ENCODE measurements around the gene ORM2.
A peak's percentile ranks its signal among the peaks of the same experiment; 100 is the strongest.

Gene ORM2

DNA sequence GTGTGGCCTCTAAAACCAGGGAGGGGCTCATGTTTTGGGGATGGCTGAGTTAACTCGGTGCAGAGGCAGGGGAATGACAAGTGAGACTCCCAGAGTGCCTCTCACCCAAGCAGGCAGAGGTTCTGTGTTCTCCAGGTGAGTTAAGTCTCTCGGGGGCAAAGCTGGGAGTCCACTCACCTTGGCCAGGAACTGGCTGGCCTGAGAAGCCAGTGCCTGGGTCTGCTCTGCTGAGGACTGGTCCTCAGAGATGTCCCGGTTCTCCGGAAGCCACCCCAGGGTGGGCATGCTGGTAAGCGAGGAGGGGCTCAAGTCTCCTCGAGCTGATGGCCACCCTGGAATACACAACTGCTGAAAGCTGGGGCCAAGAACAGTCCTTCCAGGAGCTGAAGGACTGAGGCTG is 37.7 kb downstream of the ORM2 start:
- peak overlapping the region in 1 of 7 experiments; percentile 10 for H3K4me3 ChIP-seq (ENCODE audit: control insufficient read depth in 1 of 7, extremely low read depth in 1 of 7, insufficient read depth in 4 of 7, low read depth in 2 of 7, low read length in 6 of 7)

DNA sequence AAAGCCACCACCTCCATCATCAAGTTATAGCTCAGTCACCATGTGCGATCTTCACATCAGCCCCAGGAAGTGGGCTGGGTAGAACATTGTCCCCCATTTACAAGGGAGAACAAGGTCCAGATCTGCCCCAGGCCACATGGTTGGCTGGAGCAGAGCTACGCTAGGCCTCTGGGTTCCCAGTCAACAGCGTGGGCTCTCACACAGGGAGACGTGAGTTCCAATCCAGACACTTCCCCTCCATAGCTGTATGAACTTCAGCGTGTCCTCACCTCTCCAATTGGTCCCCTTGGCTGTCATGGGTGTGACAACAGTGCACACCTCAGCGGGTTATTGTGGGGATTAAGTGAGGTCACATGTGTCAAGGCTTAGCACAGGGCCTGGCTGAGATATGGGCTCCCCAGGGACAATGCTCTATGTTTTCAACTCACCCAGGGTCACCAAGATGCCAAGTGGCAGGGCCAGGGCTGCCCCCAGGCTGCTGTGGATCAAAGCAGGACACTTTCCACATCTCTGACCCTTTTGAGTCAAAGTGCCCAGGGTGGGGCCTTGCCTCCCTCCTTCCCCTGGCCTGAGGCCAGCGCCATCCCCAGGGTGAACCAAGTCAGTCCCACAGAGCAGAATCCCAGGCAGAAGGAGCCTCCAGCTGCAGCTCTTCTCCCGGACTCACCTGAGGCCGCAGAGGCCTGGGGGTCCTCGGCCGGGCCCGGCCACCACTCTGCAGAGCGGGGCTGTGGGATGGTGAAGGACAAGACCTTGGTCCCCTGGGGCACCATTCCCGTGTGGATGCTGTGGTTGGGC is 38.3 kb downstream of the ORM2 start:
- Histone ChIP-seq H3K27me3 (replicated peaks in 2 of 5; ENCODE audit: control insufficient read depth in 4 of 5, insufficient read depth in 5 of 5, low read length in 4 of 5) (no peaks in the 10 kb centered on the region), H3K9me3 (ENCODE audit: control extremely low read depth in 1 of 5, control insufficient read depth in 4 of 5, insufficient read depth in 2 of 5, low read depth in 1 of 5, low read length in 4 of 5) (no peaks in the 10 kb centered on the region), H3K4me1 (ENCODE audit: control extremely low read depth in 1 of 4, control insufficient read depth in 4 of 4, insufficient read depth in 4 of 4, low read length in 3 of 4) (peaks cover 46 to 95% (median 86%) of the 10 kb centered on the region in 4 experiments), H3K4me3 (ENCODE audit: control insufficient read depth in 1 of 7, extremely low read depth in 1 of 7, insufficient read depth in 4 of 7, low read depth in 2 of 7, low read length in 6 of 7) (no peak overlapping the region), H3K27ac (ENCODE audit: insufficient read depth in 1 of 2, low read depth in 1 of 2, low read length in 2 of 2, poor library complexity in 1 of 2, severe bottlenecking in 2 of 2) (peak overlapping the region; percentile 55 to 58), H3K36me3 (ENCODE audit: control insufficient read depth in 4 of 4, insufficient read depth in 4 of 4, low read length in 3 of 4) (peaks cover 19 to 86% (median 44%) of the 10 kb centered on the region in 4 experiments)
- no peak for DNase-seq
- ChIA-PET CTCF (interaction anchor here (0.8 to 15.2 kb wide), 5 partner anchors 10 to 29 kb away, joined by 3 to 255 read pairs (median 4); partner anchors contain the start of gene AKNA), POLR2A (interaction anchor here (2.5 kb wide), 1 partner anchor 20 kb away, joined by 8 read pairs; the partner anchor contains the start of gene AKNA)
- WGBS (ENCODE audit: insufficient coverage), result 91% methylated on average over 9 of the region's 14 CpGs

More for the DNA sequence above, 37.7 kb downstream of the ORM2 start:
- H3K36me3 ChIP-seq (ENCODE audit: control insufficient read depth in 4 of 4, insufficient read depth in 4 of 4, low read length in 3 of 4), result peaks cover 22 to 89% (median 47%) of the 10 kb centered on the region in 4 experiments
- H3K27me3 ChIP-seq (replicated peaks in 2 of 5; ENCODE audit: control insufficient read depth in 4 of 5, insufficient read depth in 5 of 5, low read length in 4 of 5), result no peaks in the 10 kb centered on the region
- POLR2A ChIA-PET, result interaction anchor here (2.5 kb wide), 1 partner anchor 20 kb away, joined by 8 read pairs; the partner anchor contains the start of gene AKNA
- 64% methylated on average over 2 of the region's 6 CpGs for WGBS (ENCODE audit: insufficient coverage)
- peak overlapping the region; percentile 58 to 60 for H3K27ac ChIP-seq (ENCODE audit: insufficient read depth in 1 of 2, low read depth in 1 of 2, low read length in 2 of 2, poor library complexity in 1 of 2, severe bottlenecking in 2 of 2)
- no peak for DNase-seq
- CTCF ChIA-PET, result interaction anchor here (0.8 to 15.2 kb wide), 4 partner anchors 12 to 28 kb away, joined by 3 to 255 read pairs (median 4); partner anchors contain the start of gene AKNA
- peaks cover 47 to 91% (median 81%) of the 10 kb centered on the region in 4 experiments for H3K4me1 ChIP-seq (ENCODE audit: control extremely low read depth in 1 of 4, control insufficient read depth in 4 of 4, insufficient read depth in 4 of 4, low read length in 3 of 4)
- H3K9me3 ChIP-seq (ENCODE audit: control extremely low read depth in 1 of 5, control insufficient read depth in 4 of 5, insufficient read depth in 2 of 5, low read depth in 1 of 5, low read length in 4 of 5), result no peaks in the 10 kb centered on the region

DNA sequence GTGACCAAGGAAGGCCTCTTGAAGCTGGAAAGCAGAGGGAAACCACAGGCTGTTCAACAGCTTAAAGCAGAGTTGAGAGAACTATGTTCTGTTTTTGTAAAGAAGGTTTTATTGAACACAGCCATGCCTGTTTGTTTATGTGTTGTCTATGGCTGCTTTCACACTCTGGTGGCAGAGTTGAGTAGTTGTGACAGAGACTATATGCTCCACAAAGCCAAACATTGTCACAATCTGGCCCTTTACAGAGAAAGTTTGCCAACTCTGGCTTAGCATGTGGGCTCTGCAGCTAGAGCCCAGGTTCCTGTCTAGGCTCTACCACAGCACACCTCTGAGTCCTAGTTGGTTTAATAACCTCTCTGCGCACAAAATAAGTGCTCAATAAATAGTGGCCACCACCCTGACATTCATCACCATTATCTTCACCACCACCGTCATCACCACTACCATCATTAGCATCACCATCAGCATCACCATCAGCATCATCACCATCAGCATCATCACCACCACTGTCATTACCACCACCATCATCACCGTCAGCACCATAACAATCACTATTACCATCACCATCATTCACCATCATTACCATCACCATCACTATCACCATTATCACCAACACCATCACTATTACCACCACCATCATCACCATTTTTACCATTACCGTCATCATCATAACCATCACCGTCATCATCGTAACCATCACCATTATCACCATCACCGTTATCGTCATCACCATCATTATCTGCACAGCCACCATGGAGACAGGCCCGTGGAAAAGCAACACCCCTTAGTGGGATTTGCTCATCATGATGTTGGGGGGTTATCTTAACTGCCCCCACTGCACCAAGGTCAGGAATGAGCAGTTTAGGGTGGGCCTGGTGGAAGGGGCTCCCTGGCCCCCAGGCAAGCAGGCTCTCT is 39.8 kb downstream of the ORM2 start:
- peak overlapping the region in 1 of 2 experiments; percentile 75 for H3K27ac ChIP-seq (ENCODE audit: insufficient read depth in 1 of 2, low read depth in 1 of 2, low read length in 2 of 2, poor library complexity in 1 of 2, severe bottlenecking in 2 of 2)
- no peak overlapping the region for H3K4me3 ChIP-seq (ENCODE audit: control insufficient read depth in 1 of 7, extremely low read depth in 1 of 7, insufficient read depth in 4 of 7, low read depth in 2 of 7, low read length in 6 of 7)
- no peaks in the 10 kb centered on the region for H3K27me3 ChIP-seq (replicated peaks in 2 of 5; ENCODE audit: control insufficient read depth in 4 of 5, insufficient read depth in 5 of 5, low read length in 4 of 5)
- 91% methylated on average over 3 of the region's 9 CpGs for WGBS (ENCODE audit: insufficient coverage)
- H3K36me3 ChIP-seq (ENCODE audit: control insufficient read depth in 4 of 4, insufficient read depth in 4 of 4, low read length in 3 of 4), result peaks cover 15 to 83% (median 40%) of the 10 kb centered on the region in 4 experiments
- H3K9me3 ChIP-seq (ENCODE audit: control extremely low read depth in 1 of 5, control insufficient read depth in 4 of 5, insufficient read depth in 2 of 5, low read depth in 1 of 5, low read length in 4 of 5), result no peaks in the 10 kb centered on the region
- H3K4me1 ChIP-seq (ENCODE audit: control extremely low read depth in 1 of 4, control insufficient read depth in 4 of 4, insufficient read depth in 4 of 4, low read length in 3 of 4), result peaks cover 44 to 93% (median 88%) of the 10 kb centered on the region in 4 experiments
- ChIA-PET POLR2A (no interaction called here), CTCF (interaction anchor here (1.1 to 15.2 kb wide), 4 partner anchors 8 to 29 kb away, joined by 3 to 255 read pairs (median 4); partner anchors contain the start of gene AKNA)
- no peak for DNase-seq

DNA sequence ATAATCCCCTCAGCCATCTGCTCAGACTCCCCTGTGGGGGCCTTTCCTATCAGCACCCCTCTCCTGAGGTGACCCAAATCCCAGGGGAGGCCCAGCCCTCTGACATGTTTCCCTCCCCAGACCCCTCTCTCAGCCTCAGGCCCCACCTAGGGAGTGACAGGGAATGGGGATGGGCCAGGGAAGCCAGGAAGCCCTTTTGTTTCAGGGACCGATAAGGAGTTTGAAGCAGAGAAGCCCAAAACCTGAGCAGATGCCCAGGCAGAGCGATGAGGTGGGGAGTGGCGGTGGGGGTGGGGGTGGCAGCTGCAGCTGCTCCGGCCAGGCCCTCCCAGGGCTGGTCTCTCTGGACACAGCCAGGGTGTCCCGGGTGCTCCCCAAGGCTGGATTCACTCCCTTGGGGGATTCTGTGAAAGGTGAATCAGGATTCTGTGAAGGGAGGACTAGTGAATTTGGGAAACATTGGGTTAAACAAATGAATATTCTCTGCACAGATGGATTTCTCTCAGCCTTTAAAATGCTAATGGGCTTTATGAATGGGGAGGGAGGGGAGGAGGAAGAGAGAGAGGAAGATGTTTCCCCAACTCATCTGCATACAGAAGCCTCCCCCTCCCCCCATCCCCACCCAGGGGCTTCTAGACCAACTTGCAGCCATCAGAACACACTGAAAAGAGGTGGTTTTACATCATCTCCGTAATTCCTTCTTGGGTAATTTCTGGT is 40.7 kb downstream of the ORM2 start:
- H3K27ac ChIP-seq (ENCODE audit: insufficient read depth in 1 of 2, low read depth in 1 of 2, low read length in 2 of 2, poor library complexity in 1 of 2, severe bottlenecking in 2 of 2), result peak overlapping the region; percentile 37 to 75
- ChIA-PET POLR2A (no interaction called here), CTCF (interaction anchor here (1.3 to 15.2 kb wide), 3 partner anchors 9 to 31 kb away, joined by 4 to 255 read pairs (median 5); partner anchors contain the start of gene AKNA)
- peaks cover 15 to 84% (median 34%) of the 10 kb centered on the region in 4 experiments for H3K36me3 ChIP-seq (ENCODE audit: control insufficient read depth in 4 of 4, insufficient read depth in 4 of 4, low read length in 3 of 4)
- no peak overlapping the region for H3K4me3 ChIP-seq (ENCODE audit: control insufficient read depth in 1 of 7, extremely low read depth in 1 of 7, insufficient read depth in 4 of 7, low read depth in 2 of 7, low read length in 6 of 7)
- 67% methylated on average over 1 of the region's 6 CpGs for WGBS (ENCODE audit: insufficient coverage)
- no peaks in the 10 kb centered on the region for H3K9me3 ChIP-seq (ENCODE audit: control extremely low read depth in 1 of 5, control insufficient read depth in 4 of 5, insufficient read depth in 2 of 5, low read depth in 1 of 5, low read length in 4 of 5)
- no peak for DNase-seq
- H3K27me3 ChIP-seq (replicated peaks in 2 of 5; ENCODE audit: control insufficient read depth in 4 of 5, insufficient read depth in 5 of 5, low read length in 4 of 5), result no peaks in the 10 kb centered on the region
- peaks cover 44 to 95% (median 91%) of the 10 kb centered on the region in 4 experiments for H3K4me1 ChIP-seq (ENCODE audit: control extremely low read depth in 1 of 4, control insufficient read depth in 4 of 4, insufficient read depth in 4 of 4, low read length in 3 of 4)

DNA sequence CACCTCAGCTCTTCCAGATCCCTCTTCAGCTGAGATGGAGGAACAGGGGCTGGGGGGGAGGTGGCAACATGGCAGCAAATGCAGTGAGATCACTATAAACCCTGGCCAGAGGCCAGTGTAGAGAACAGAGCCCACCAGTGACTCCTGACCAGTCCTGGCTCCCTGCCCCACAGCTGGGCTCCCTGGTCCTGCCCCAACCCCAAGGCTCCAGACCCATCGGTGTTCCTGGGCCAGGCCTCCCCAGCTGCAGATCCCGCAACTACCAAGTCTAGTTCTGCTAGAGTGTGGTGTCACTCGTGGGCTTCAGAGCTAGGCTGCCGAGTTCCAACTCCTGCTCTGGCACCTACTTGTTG is 41.3 kb downstream of the ORM2 start:
- Histone ChIP-seq H3K36me3 (ENCODE audit: control insufficient read depth in 4 of 4, insufficient read depth in 4 of 4, low read length in 3 of 4) (peaks cover 15 to 84% (median 32%) of the 10 kb centered on the region in 4 experiments), H3K27me3 (replicated peaks in 2 of 5; ENCODE audit: control insufficient read depth in 4 of 5, insufficient read depth in 5 of 5, low read length in 4 of 5) (no peaks in the 10 kb centered on the region), H3K27ac (ENCODE audit: insufficient read depth in 1 of 2, low read depth in 1 of 2, low read length in 2 of 2, poor library complexity in 1 of 2, severe bottlenecking in 2 of 2) (peak overlapping the region in 1 of 2 experiments; percentile 75), H3K9me3 (ENCODE audit: control extremely low read depth in 1 of 5, control insufficient read depth in 4 of 5, insufficient read depth in 2 of 5, low read depth in 1 of 5, low read length in 4 of 5) (no peaks in the 10 kb centered on the region), H3K4me1 (ENCODE audit: control extremely low read depth in 1 of 4, control insufficient read depth in 4 of 4, insufficient read depth in 4 of 4, low read length in 3 of 4) (peaks cover 42 to 94% (median 91%) of the 10 kb centered on the region in 4 experiments), H3K4me3 (ENCODE audit: control insufficient read depth in 1 of 7, extremely low read depth in 1 of 7, insufficient read depth in 4 of 7, low read depth in 2 of 7, low read length in 6 of 7) (peak overlapping the region in 1 of 7 experiments; percentile 4)
- 94% methylated on average over 4 of the region's 4 CpGs for WGBS (ENCODE audit: insufficient coverage)
- ChIA-PET CTCF (interaction anchor here (1.3 to 15.2 kb wide), 3 partner anchors 8 to 32 kb away, joined by 4 to 255 read pairs (median 5); partner anchors contain the start of gene AKNA), POLR2A (interaction anchor here (1.1 to 1.4 kb wide), 2 partner anchors 8 to 17 kb away, joined by 3 read pairs; partner anchors contain the start of gene AKNA)
- DNase-seq, result no peak

DNA sequence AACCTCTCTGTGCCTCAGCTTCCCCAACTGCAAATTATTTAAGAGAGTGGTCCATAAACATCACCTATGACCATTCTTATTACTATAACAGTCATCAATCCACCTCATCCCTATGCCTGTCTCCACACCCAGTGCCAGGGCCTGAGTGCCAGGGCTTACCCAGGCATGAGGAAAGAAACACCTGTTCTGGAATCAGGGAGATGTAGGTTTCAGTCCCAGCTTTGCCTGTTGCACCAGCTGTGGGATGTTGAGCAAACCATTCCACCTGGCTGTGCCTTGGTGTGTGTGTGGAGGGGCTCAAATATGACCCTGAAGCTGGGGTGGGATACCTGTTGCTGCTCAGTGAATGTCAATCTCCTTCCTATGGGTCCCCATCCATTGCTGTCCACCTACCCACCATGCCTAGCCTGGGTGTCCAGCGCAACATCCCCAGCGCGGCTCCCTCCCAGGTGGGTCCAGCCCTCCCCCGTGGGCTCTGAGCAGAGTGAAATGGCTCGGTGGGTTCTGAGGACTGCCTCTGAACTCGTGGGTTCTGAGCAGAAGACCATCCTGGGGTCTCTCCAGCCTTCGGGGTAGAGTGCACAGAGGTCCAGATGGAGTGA is 41.8 kb downstream of the ORM2 start:
- Histone ChIP-seq H3K27ac (ENCODE audit: insufficient read depth in 1 of 2, low read depth in 1 of 2, low read length in 2 of 2, poor library complexity in 1 of 2, severe bottlenecking in 2 of 2) (peak overlapping the region in 1 of 2 experiments; percentile 75), H3K4me3 (ENCODE audit: control insufficient read depth in 1 of 7, extremely low read depth in 1 of 7, insufficient read depth in 4 of 7, low read depth in 2 of 7, low read length in 6 of 7) (peak overlapping the region in 6 of 7 experiments; percentile 4 to 46 (median 28)), H3K36me3 (ENCODE audit: control insufficient read depth in 4 of 4, insufficient read depth in 4 of 4, low read length in 3 of 4) (peaks cover 15 to 82% (median 34%) of the 10 kb centered on the region in 4 experiments), H3K9me3 (ENCODE audit: control extremely low read depth in 1 of 5, control insufficient read depth in 4 of 5, insufficient read depth in 2 of 5, low read depth in 1 of 5, low read length in 4 of 5) (no peaks in the 10 kb centered on the region), H3K27me3 (replicated peaks in 2 of 5; ENCODE audit: control insufficient read depth in 4 of 5, insufficient read depth in 5 of 5, low read length in 4 of 5) (no peaks in the 10 kb centered on the region), H3K4me1 (ENCODE audit: control extremely low read depth in 1 of 4, control insufficient read depth in 4 of 4, insufficient read depth in 4 of 4, low read length in 3 of 4) (peaks cover 39 to 92% (median 89%) of the 10 kb centered on the region in 4 experiments)
- ChIA-PET CTCF (interaction anchor here (1.3 to 15.2 kb wide), 2 partner anchors 18 to 32 kb away, joined by 4 to 255 read pairs; partner anchors contain the start of gene AKNA), POLR2A (interaction anchor here (1.1 to 2.7 kb wide), 3 partner anchors 9 to 16 kb away, joined by 3 to 21 read pairs (median 3); partner anchors contain the start of gene AKNA)
- WGBS (ENCODE audit: insufficient coverage), result 72% methylated on average over 7 of the region's 7 CpGs
- no peak for DNase-seq

All from common myeloid progenitor, CD34-positive (primary cell).